Fibroblast of villous mesenchyme (primary cell): ENCODE data around the gene SLC38A8. TPM values are rescaled to one million over a fixed set of nuclear protein-coding genes. Genes with fewer than 3 reads are reported as not detected.

Source experiments
- DNase-seq: peaks from one replicate; pipeline ENCODE4 v3.0.0-alpha.2; 2010; ENCODE audit warnings: low read depth
- H3K4me3 ChIP-seq: 2 replicates; pipeline ENCODE4 v1.5.1; 2011; ENCODE audit warnings: low read depth, mild to moderate bottlenecking, low read length
- total RNA-seq: library from RNA; depleted of rRNA; stranded (reverse); fragments of >200 nt; gene quantifications from 2 replicates; pipeline ENCODE4 v1.2.3, GENCODE V29; 2012
- TF ChIP-seq, protein P1 (sequence below): IDR thresholded peaks from 2 replicates; pipeline ENCODE4 v1.5.1; 2012; ENCODE audit warnings: low read depth, mild to moderate bottlenecking, low read length; ENCODE audit not compliant: insufficient read depth

The SLC38A8 gene
- total RNA-seq, 1 donor = not detected

DNA sequence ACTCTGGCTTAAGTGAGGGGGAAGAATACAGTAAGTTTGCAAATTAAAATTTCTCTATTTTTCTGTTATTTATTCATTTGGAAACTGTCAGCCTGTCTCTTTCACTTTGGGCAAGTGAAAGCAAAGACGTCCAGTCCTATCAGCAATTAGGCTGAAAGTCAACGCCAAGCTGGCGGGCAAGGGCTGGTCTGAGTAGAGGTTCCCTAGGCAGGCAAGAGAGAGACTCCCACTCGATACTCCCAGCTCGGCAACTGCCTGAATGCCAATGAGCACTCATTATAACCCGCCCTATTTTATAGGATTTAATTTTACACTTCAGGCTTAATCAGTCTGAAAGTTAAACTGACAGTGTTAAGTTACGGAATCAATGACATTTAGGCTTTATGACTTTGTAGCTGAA is 14.3 kb upstream of the SLC38A8 start:
- DNase-seq = no peak
- H3K4me3 ChIP-seq = no peak overlapping the region
- TF ChIP-seq, protein P1, sequence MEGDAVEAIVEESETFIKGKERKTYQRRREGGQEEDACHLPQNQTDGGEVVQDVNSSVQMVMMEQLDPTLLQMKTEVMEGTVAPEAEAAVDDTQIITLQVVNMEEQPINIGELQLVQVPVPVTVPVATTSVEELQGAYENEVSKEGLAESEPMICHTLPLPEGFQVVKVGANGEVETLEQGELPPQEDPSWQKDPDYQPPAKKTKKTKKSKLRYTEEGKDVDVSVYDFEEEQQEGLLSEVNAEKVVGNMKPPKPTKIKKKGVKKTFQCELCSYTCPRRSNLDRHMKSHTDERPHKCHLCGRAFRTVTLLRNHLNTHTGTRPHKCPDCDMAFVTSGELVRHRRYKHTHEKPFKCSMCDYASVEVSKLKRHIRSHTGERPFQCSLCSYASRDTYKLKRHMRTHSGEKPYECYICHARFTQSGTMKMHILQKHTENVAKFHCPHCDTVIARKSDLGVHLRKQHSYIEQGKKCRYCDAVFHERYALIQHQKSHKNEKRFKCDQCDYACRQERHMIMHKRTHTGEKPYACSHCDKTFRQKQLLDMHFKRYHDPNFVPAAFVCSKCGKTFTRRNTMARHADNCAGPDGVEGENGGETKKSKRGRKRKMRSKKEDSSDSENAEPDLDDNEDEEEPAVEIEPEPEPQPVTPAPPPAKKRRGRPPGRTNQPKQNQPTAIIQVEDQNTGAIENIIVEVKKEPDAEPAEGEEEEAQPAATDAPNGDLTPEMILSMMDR = no peak

DNA sequence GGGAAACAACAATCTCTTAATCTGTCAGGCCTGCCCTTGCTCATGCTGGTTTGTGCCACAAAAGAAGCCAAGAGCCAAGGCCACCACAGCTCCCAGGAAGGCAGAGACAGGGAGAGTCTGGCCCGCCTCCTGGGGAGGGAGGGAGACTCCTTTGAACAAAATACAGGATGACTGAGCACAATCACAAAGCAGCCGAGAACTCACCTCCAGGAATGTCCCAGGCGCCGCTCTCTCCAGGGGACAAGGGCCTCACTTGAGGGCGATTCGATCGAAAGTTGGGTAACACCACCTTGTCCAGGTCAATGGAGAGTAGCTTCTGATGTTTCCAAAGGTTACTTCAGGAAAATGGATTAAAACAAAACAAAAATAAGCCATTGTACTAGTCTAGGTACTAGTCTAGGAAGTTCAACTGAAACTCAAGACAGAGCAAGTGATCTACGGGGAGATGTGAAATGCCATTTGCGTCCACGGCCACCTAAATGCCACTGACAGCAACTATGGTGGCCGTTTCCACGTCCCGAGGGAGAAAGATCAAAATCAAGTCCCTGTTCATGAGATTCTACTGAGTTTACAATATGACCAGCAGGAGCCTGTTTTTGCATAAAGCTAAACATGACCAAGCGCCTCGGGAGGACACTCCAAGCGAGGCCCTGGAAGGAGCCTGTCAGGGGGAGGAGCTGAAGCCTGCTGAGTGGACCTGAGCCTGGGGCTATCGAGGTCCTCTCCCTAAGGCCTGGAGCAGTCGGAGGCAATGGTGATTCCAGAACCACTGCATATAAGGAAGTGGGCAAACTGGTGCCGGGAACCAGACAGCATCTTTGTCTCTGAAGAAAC is 13.4 kb upstream of the SLC38A8 start:
- no peak overlapping the region for H3K4me3 ChIP-seq
- TF ChIP-seq, protein P1 = no peak
- DNase-seq = no peak

DNA sequence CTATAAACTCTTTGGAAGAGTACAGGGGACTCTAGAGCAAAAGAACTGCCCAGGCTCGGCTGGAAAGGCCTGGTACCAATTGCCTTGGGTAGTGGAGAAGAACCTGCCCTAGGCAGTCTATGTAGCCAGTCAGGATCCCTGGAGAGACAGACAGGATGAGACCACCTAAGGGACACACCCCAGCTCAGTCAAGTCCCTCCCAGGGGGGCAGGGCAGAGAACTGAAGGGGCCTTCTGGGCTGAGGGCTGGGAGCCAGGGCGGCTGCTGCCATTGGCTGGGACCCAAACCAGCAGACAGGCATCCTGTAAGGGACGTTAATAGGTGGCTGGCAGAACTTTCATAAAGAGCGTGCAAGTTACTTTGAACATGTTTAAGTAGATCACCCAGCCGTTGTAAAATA is 12.8 kb upstream of the SLC38A8 start:
- no peak overlapping the region for H3K4me3 ChIP-seq
- no peak for DNase-seq
- TF ChIP-seq, protein P1 = no peak

DNA sequence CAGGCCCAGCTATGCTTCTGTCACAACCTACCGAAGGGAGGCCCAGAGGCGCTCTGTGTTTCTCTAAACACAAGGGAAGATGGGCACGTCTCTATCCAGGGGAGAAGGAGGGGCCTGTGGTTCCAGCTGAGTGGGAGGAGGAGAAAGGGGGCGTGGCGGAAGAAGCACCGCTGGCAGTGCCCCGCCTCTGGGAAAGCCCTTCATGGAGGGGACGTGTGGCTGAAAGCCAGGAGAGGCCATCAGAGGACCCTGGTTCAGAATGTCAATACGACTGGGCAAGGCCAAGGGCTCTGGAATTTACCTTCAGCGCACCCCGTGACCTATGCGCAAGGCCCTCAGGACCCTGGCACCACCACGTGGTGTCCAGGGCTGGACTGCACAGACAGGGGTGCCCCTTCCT is 12.3 kb upstream of the SLC38A8 start:
- TF ChIP-seq, protein P1 = no peak
- no peak for DNase-seq
- H3K4me3 ChIP-seq = no peak overlapping the region

DNA sequence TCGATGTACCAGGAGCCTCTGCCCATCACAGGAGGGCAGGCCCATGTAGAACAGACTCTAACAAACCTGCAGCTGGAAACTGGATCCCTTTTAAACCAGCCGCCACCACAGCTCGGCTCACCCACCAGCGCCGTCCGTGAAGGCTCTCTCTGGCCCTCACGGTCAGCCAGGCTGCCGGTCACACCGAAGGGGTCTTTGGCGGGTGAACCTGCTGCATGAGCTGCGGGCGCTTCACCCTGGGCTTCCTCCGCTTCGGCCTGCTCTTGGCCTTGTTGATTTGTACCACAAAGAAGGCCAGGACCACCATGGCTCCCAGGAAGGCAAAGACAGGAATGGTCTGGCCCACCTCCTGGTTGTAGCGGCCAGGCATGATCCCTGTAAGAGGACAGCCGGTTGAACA is 11.7 kb upstream of the SLC38A8 start:
- TF ChIP-seq, protein P1 = no peak
- no peak for DNase-seq
- H3K4me3 ChIP-seq = no peak overlapping the region

DNA sequence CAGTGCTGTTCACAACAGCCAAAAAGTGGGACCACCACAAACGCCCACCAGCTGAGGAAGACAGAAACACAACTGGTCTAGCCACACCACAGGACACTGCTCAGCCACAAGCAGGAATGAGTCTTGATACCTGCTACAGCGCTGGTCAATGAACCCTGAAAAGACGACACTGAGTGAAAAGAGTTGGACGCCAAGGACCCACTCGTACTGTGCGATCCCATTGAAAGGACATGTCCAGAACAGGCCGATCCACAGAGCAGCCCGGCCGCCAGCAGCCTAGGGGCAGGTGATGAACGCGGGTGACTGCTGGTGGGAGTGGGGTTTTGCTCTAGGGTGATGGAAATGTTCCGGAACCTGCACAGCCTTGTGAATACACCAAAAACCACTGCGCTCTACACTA is 10.6 kb upstream of the SLC38A8 start:
- DNase-seq = no peak
- TF ChIP-seq, protein P1 = no peak
- H3K4me3 ChIP-seq = no peak overlapping the region
